Thymus (tissue), 11 donors: ENCODE data around the gene CDK14. TPM values are rescaled to one million over a fixed set of nuclear protein-coding genes. Genes with fewer than 3 reads are reported as not detected.
"Not testable (repeated sequence)": the region's sequence is repeated elsewhere in the genome, so short reads cannot be mapped to it uniquely, and the experiment has no call there.

Source experiments
- DNase-seq, 9 donors: peaks; one replicate each; pipeline ENCODE4 v3.0.0-alpha.2; 2013; ENCODE audit warnings: low spot score in 9 of 9, low read depth in 6 of 9, missing footprints in 1 of 9
- H3K27ac ChIP-seq, 2 donors: one replicate each; pipeline ENCODE4 v1.5.1; 2013; ENCODE audit warnings: control low read depth in 1 of 2, low read depth in 1 of 2, low read length in 1 of 2, mild to moderate bottlenecking in 1 of 2, moderate library complexity in 1 of 2
- H3K27me3 ChIP-seq, 2 donors: one replicate each; pipeline ENCODE4 v1.5.1; 2013; ENCODE audit warnings: low read length in 1 of 2; ENCODE audit not compliant: control insufficient read depth in 2 of 2, insufficient read depth in 1 of 2
- H3K36me3 ChIP-seq, 2 donors: one replicate each; pipeline ENCODE4 v1.5.1; 2013; ENCODE audit warnings: low read length in 1 of 2, mild to moderate bottlenecking in 1 of 2, moderate library complexity in 1 of 2; ENCODE audit not compliant: control insufficient read depth in 2 of 2, insufficient read depth in 2 of 2
- H3K4me1 ChIP-seq, 2 donors: one replicate each; pipeline ENCODE4 v1.5.1; 2013; ENCODE audit warnings: low read length in 2 of 2; ENCODE audit not compliant: control insufficient read depth in 2 of 2, insufficient read depth in 2 of 2
- H3K4me3 ChIP-seq, 2 donors: one replicate each; pipeline ENCODE4 v1.5.1; 2013; ENCODE audit warnings: low read length in 2 of 2, control low read depth in 1 of 2, mild to moderate bottlenecking in 1 of 2
- H3K9me3 ChIP-seq, 2 donors: one replicate each; pipeline ENCODE4 v1.5.1; 2013; ENCODE audit warnings: low read length in 1 of 2, mild to moderate bottlenecking in 1 of 2; ENCODE audit not compliant: control insufficient read depth in 2 of 2, insufficient read depth in 1 of 2
- WGBS: extraction: QIAGEN DNeasy Blood & Tissue Kit; methylation state at CpG from one replicate; pipeline ENCODE4 v1.1.7; 2013; 5-methylcytosine and 5-hydroxymethylcytosine counted together
- polyA plus RNA-seq: library from polyadenylated mRNA; stranded (reverse); fragments of 200-250 nt; gene quantifications from one replicate; pipeline ENCODE4 v1.2.3, GENCODE V29; 2013
- total RNA-seq: library from RNA; stranded (reverse); fragments of 120-200 nt; gene quantifications from one replicate; pipeline ENCODE4 v1.2.4, GENCODE V29; 2013
- donor health status: healthy.

Gene CDK14
- total and polyA plus RNA-seq, 2 donors = 7.6 to 9.0 TPM

GRCh38 chr7:90768301-90768700, 172.2 kb downstream of the CDK14 start:
- Histone ChIP-seq H3K4me1 (no peaks in the 10 kb centered on the region), H3K27me3 (no peaks in the 10 kb centered on the region), H3K27ac (no peak overlapping the region), H3K9me3 (peaks cover 1 to 5% of the 10 kb centered on the region in 2 donors), H3K36me3 (no peaks in the 10 kb centered on the region), H3K4me3 (no peak overlapping the region)
- WGBS = 95% methylated on average over 6 of the region's 6 CpGs
- no peak for DNase-seq

DNA sequence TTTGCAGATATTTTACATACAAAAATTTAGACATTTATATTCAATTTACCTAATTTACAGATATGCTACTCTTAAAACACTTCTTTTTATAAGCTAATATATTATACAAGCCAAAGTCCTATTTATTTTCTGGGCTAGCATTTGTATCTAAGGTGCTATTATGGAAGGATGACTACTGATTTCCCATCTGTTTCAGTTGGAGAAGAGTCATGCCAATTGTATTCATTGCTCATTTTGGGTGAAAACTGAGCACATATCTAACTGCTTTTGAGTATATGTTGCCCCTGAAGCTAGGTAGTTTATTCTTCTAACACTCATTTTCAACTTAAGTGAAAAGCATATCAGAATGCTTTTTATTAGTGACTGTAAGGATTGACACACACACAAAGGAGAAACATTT, 172.9 kb downstream of the CDK14 start:
- H3K4me3 ChIP-seq = no peak overlapping the region
- no peaks in the 10 kb centered on the region for H3K4me1 ChIP-seq
- peaks cover 1 to 5% of the 10 kb centered on the region in 2 donors for H3K9me3 ChIP-seq
- no peak for DNase-seq
- H3K27ac ChIP-seq = no peak overlapping the region
- no peaks in the 10 kb centered on the region for H3K27me3 ChIP-seq
- no peaks in the 10 kb centered on the region for H3K36me3 ChIP-seq

- not testable (repeated sequence) for H3K9me3 ChIP-seq, H3K4me1 ChIP-seq, H3K27me3 ChIP-seq, DNase-seq, H3K27ac ChIP-seq, H3K36me3 ChIP-seq, H3K4me3 ChIP-seq
- 96% methylated on average over 5 of the region's 5 CpGs for WGBS
Observed at GRCh38 chr7:90769566-90769965, 173.4 kb downstream of the CDK14 start.

GRCh38 chr7:90771281-90771680, 175.2 kb downstream of the CDK14 start:
- 92% methylated on average over 2 of the region's 2 CpGs for WGBS
- Histone ChIP-seq H3K9me3 (peaks cover 1 to 5% of the 10 kb centered on the region in 2 donors), H3K27me3 (no peaks in the 10 kb centered on the region), H3K36me3 (no peaks in the 10 kb centered on the region), H3K4me1 (no peaks in the 10 kb centered on the region), H3K4me3 (no peak overlapping the region), H3K27ac (no peak overlapping the region)
- no peak for DNase-seq

DNA sequence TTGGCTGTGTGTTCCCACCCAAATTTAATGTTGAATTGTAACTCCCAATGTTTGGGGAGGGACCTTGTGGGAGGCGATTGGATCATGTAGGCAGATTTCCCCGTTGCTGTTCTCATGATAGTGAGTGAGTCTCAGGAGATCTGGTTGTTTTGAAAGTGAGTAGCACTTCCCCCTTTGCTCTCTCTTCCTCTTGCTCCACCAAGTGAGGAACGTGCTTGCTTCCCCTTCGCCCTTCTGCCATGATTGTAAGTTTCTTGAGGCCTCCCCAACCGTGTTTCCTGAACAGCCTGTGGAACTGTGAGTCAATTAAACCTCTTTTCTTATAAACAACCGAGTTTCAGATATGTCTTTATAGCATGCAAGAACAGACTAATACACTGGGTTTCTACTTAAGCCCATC, 176.3 kb downstream of the CDK14 start:
- WGBS = 84% methylated on average over 6 of the region's 6 CpGs
- H3K27me3 ChIP-seq = no peaks in the 10 kb centered on the region
- H3K4me3 ChIP-seq = no peak overlapping the region
- H3K36me3 ChIP-seq = no peaks in the 10 kb centered on the region
- no peaks in the 10 kb centered on the region for H3K4me1 ChIP-seq
- DNase-seq = no peak
- peaks cover 1 to 6% of the 10 kb centered on the region in 2 donors for H3K9me3 ChIP-seq
- H3K27ac ChIP-seq = no peak overlapping the region

- no peak overlapping the region for H3K4me3 ChIP-seq
- H3K4me1 ChIP-seq = no peaks in the 10 kb centered on the region
- no peak for DNase-seq
- no peaks in the 10 kb centered on the region for H3K36me3 ChIP-seq
- H3K27ac ChIP-seq = no peak overlapping the region
- whole genome bisulfite sequencing = 95% methylated on average over 3 of the region's 3 CpGs
- H3K9me3 ChIP-seq = peaks cover 1 to 9% of the 10 kb centered on the region in 2 donors
- no peaks in the 10 kb centered on the region for H3K27me3 ChIP-seq
Observed at GRCh38 chr7:90773269-90773668, 177.1 kb downstream of the CDK14 start.

- Histone ChIP-seq H3K9me3 (peaks cover 1 to 11% of the 10 kb centered on the region in 2 donors), H3K4me3 (no peak overlapping the region), H3K4me1 (no peaks in the 10 kb centered on the region), H3K27me3 (no peaks in the 10 kb centered on the region), H3K36me3 (no peaks in the 10 kb centered on the region), H3K27ac (no peak overlapping the region)
- no peak for DNase-seq
- WGBS = 96% methylated on average over 3 of the region's 3 CpGs
Observed at GRCh38 chr7:90774706-90775105, 178.6 kb downstream of the CDK14 start.

DNA sequence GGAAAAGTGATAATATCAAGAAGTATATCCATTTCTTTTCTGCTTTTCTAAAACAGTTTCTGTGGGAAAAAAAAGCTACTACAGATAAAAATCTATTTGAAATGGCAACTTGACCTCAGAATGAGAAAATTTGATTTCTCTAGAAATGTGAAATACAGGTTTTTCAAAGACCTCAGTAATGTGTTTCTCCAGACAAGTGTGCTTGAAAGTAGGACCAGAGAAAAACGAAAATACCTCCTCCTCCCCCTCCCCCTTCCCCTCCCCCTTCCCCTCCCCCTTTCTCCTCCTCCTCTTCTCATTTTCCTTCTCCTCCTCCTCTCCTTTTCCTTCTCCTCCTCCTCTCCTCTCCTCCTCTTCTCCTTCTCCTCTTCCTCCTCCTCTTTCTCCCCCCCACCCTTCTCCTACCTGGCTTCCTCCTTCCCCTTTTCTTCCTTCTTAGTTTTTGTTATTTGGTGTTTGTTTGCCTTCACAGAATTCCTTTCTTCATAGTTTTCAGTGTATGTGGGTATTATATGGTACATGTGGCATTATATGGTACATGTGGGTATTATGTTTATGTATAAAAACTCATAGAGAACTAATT, 179.4 kb downstream of the CDK14 start:
- no peak overlapping the region for H3K4me3 ChIP-seq
- no peaks in the 10 kb centered on the region for H3K4me1 ChIP-seq
- no peaks in the 10 kb centered on the region for H3K36me3 ChIP-seq
- no peak overlapping the region for H3K27ac ChIP-seq
- H3K9me3 ChIP-seq = peaks cover 1 to 11% of the 10 kb centered on the region in 2 donors
- 79% methylated on average over 1 of the region's 1 CpG for WGBS
- no peaks in the 10 kb centered on the region for H3K27me3 ChIP-seq
- no peak for DNase-seq

DNA sequence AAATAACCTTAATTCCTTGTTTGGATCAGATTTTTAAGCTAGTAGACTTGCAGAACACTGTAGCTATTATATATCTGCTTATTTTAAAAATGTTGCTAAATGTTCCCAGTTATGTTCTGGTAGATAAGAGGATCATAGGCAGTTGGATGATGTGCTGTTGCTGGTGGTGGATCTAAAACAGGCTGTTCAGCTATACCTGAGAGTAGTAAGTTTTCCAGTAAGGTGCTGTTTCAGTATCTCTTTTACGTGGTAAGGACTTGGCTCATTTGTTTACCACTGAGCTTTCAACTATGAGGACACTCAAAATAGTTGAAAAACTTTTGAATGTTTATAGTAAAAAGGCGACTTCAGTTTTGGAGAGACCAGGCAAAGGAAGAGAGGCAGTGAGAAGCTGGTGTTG, 180.9 kb downstream of the CDK14 start:
- no peak for DNase-seq
- Histone ChIP-seq H3K4me1 (no peaks in the 10 kb centered on the region), H3K4me3 (no peak overlapping the region), H3K36me3 (no peaks in the 10 kb centered on the region), H3K27me3 (no peaks in the 10 kb centered on the region), H3K27ac (no peak overlapping the region), H3K9me3 (peaks cover 0 to 6% of the 10 kb centered on the region in 2 donors)
- 86% methylated on average over 2 of the region's 2 CpGs for WGBS

GRCh38 chr7:90777465-90777864, 181.3 kb downstream of the CDK14 start:
- WGBS = 91% methylated on average over 4 of the region's 4 CpGs
- no peak for DNase-seq
- Histone ChIP-seq H3K27me3 (no peaks in the 10 kb centered on the region), H3K36me3 (no peaks in the 10 kb centered on the region), H3K9me3 (peaks cover 0 to 6% of the 10 kb centered on the region in 2 donors), H3K27ac (no peak overlapping the region), H3K4me1 (no peaks in the 10 kb centered on the region), H3K4me3 (no peak overlapping the region)
